ENCODE data around the gene CREBRF.

CREBRF gene

GRCh38 chr5:173047838-173048105 is 8.4 kb upstream of the CREBRF start:
- Histone ChIP-seq H3K14ac (ENCODE audit: low read length) (no peak overlapping the region), H3K27me3 (ENCODE audit: control insufficient read depth in 3 of 3, insufficient read depth in 3 of 3, low read depth in 1 of 3, low read length in 3 of 3) (peaks cover 0 to 3% (median 2%) of the 10 kb centered on the region in 3 experiments), H3K36me3 (replicated peaks in 1 of 2; ENCODE audit: control insufficient read depth in 2 of 2, insufficient read depth in 2 of 2, low read length in 2 of 2) (no peaks in the 10 kb centered on the region), H3K4me2 (ENCODE audit: insufficient read depth, low read length, poor library complexity, severe bottlenecking) (no peak overlapping the region), H3K18ac (ENCODE audit: low read length) (no peak overlapping the region), H3K79me1 (ENCODE audit: low read depth, low read length) (no peaks in the 10 kb centered on the region), H2BK15ac (ENCODE audit: low read length) (no peak overlapping the region), H3K9me3 (replicated peaks in 1 of 2; ENCODE audit: control insufficient read depth in 2 of 2, insufficient read depth in 1 of 2, low read depth in 1 of 2, low read length in 2 of 2) (no peaks in the 10 kb centered on the region), H3K4ac (ENCODE audit: low read length) (no peak overlapping the region), H2BK12ac (ENCODE audit: low read length) (no peak overlapping the region), H3K9ac (ENCODE audit: low read depth, low read length, poor library complexity) (no peak overlapping the region), H2AFZ (ENCODE audit: low read length) (no peak overlapping the region), H2BK120ac (ENCODE audit: low read depth, low read length) (no peak overlapping the region), H3K4me1 (ENCODE audit: control insufficient read depth in 2 of 2, insufficient read depth in 1 of 2, low read depth in 1 of 2, low read length in 2 of 2) (peaks cover 0 to 2% of the 10 kb centered on the region in 2 donors), H3K27ac (replicated peaks; ENCODE audit: low read length) (no peak overlapping the region), H4K91ac (ENCODE audit: low read depth, low read length, poor library complexity) (no peak overlapping the region), H2AK5ac (ENCODE audit: low read depth, low read length) (no peak overlapping the region), H3K23ac (ENCODE audit: low read depth, low read length, poor library complexity) (no peak overlapping the region), H4K8ac (ENCODE audit: low read depth, low read length) (no peak overlapping the region), H2BK5ac (ENCODE audit: low read length) (no peak overlapping the region), H3K4me3 (ENCODE audit: low read length in 2 of 2) (no peak overlapping the region)
- WGBS, 2 donors (ENCODE audit: extremely low coverage in 2 of 2, insufficient read length in 2 of 2, insufficient replicate concordance in 1 of 2) = no CpG with 5 or more reads among the region's 6 CpGs
- no peak for DNase-seq (ENCODE audit: low spot score)

GRCh38 chr5:173050791-173051190 is 5.4 kb upstream of the CREBRF start:
- Histone ChIP-seq H3K27ac (replicated peaks; ENCODE audit: low read length) (no peak overlapping the region), H3K4ac (ENCODE audit: low read length) (no peak overlapping the region), H3K4me3 (ENCODE audit: low read length in 2 of 2) (no peak overlapping the region), H3K27me3 (ENCODE audit: control insufficient read depth in 3 of 3, insufficient read depth in 3 of 3, low read depth in 1 of 3, low read length in 3 of 3) (peaks cover 0 to 4% (median 2%) of the 10 kb centered on the region in 3 experiments), H4K91ac (ENCODE audit: low read depth, low read length, poor library complexity) (no peak overlapping the region), H2AFZ (ENCODE audit: low read length) (no peak overlapping the region), H2BK15ac (ENCODE audit: low read length) (no peak overlapping the region), H3K18ac (ENCODE audit: low read length) (no peak overlapping the region), H3K4me1 (ENCODE audit: control insufficient read depth in 2 of 2, insufficient read depth in 1 of 2, low read depth in 1 of 2, low read length in 2 of 2) (peaks cover 0 to 2% of the 10 kb centered on the region in 2 donors), H3K23ac (ENCODE audit: low read depth, low read length, poor library complexity) (no peak overlapping the region), H3K79me1 (ENCODE audit: low read depth, low read length) (no peaks in the 10 kb centered on the region), H2BK5ac (ENCODE audit: low read length) (no peak overlapping the region), H4K8ac (ENCODE audit: low read depth, low read length) (no peak overlapping the region), H2BK120ac (ENCODE audit: low read depth, low read length) (no peak overlapping the region), H3K14ac (ENCODE audit: low read length) (no peak overlapping the region), H3K9ac (ENCODE audit: low read depth, low read length, poor library complexity) (no peak overlapping the region), H2BK12ac (ENCODE audit: low read length) (no peak overlapping the region), H3K4me2 (ENCODE audit: insufficient read depth, low read length, poor library complexity, severe bottlenecking) (no peak overlapping the region), H3K36me3 (replicated peaks in 1 of 2; ENCODE audit: control insufficient read depth in 2 of 2, insufficient read depth in 2 of 2, low read length in 2 of 2) (no peaks in the 10 kb centered on the region), H3K9me3 (replicated peaks in 1 of 2; ENCODE audit: control insufficient read depth in 2 of 2, insufficient read depth in 1 of 2, low read depth in 1 of 2, low read length in 2 of 2) (no peaks in the 10 kb centered on the region), H2AK5ac (ENCODE audit: low read depth, low read length) (no peak overlapping the region)
- no peak for DNase-seq (ENCODE audit: low spot score)
- no CpG with 5 or more reads among the region's 2 CpGs for WGBS, 2 donors (ENCODE audit: extremely low coverage in 2 of 2, insufficient read length in 2 of 2, insufficient replicate concordance in 1 of 2)

- no peaks in the 10 kb centered on the region for H3K36me3 ChIP-seq (replicated peaks in 1 of 2; ENCODE audit: control insufficient read depth in 2 of 2, insufficient read depth in 2 of 2, low read length in 2 of 2)
- no peak for DNase-seq (ENCODE audit: low spot score)
- H3K27ac ChIP-seq (replicated peaks; ENCODE audit: low read length) = no peak overlapping the region
- H3K9ac ChIP-seq (ENCODE audit: low read depth, low read length, poor library complexity) = no peak overlapping the region
- no peak overlapping the region for H3K4ac ChIP-seq (ENCODE audit: low read length)
- H3K9me3 ChIP-seq (replicated peaks in 1 of 2; ENCODE audit: control insufficient read depth in 2 of 2, insufficient read depth in 1 of 2, low read depth in 1 of 2, low read length in 2 of 2) = no peaks in the 10 kb centered on the region
- H2AFZ ChIP-seq (ENCODE audit: low read length) = no peak overlapping the region
- no peak overlapping the region for H4K91ac ChIP-seq (ENCODE audit: low read depth, low read length, poor library complexity)
- H4K8ac ChIP-seq (ENCODE audit: low read depth, low read length) = no peak overlapping the region
- H3K23ac ChIP-seq (ENCODE audit: low read depth, low read length, poor library complexity) = no peak overlapping the region
- peaks cover 0 to 2% of the 10 kb centered on the region in 2 donors for H3K4me1 ChIP-seq (ENCODE audit: control insufficient read depth in 2 of 2, insufficient read depth in 1 of 2, low read depth in 1 of 2, low read length in 2 of 2)
- H3K18ac ChIP-seq (ENCODE audit: low read length) = no peak overlapping the region
- no peak overlapping the region for H2BK12ac ChIP-seq (ENCODE audit: low read length)
- peaks cover 0 to 4% (median 2%) of the 10 kb centered on the region in 3 experiments for H3K27me3 ChIP-seq (ENCODE audit: control insufficient read depth in 3 of 3, insufficient read depth in 3 of 3, low read depth in 1 of 3, low read length in 3 of 3)
- H3K14ac ChIP-seq (ENCODE audit: low read length) = no peak overlapping the region
- H2AK5ac ChIP-seq (ENCODE audit: low read depth, low read length) = no peak overlapping the region
- WGBS, 2 donors (ENCODE audit: extremely low coverage in 2 of 2, insufficient read length in 2 of 2, insufficient replicate concordance in 1 of 2) = no CpG with 5 or more reads among the region's 5 CpGs
- H2BK5ac ChIP-seq (ENCODE audit: low read length) = no peak overlapping the region
- no peak overlapping the region for H2BK15ac ChIP-seq (ENCODE audit: low read length)
- no peak overlapping the region for H2BK120ac ChIP-seq (ENCODE audit: low read depth, low read length)
- no peak overlapping the region for H3K4me3 ChIP-seq (ENCODE audit: low read length in 2 of 2)
- H3K4me2 ChIP-seq (ENCODE audit: insufficient read depth, low read length, poor library complexity, severe bottlenecking) = no peak overlapping the region
- no peaks in the 10 kb centered on the region for H3K79me1 ChIP-seq (ENCODE audit: low read depth, low read length)
Observed at GRCh38 chr5:173051746-173052145, 4.4 kb upstream of the CREBRF start.

DNA sequence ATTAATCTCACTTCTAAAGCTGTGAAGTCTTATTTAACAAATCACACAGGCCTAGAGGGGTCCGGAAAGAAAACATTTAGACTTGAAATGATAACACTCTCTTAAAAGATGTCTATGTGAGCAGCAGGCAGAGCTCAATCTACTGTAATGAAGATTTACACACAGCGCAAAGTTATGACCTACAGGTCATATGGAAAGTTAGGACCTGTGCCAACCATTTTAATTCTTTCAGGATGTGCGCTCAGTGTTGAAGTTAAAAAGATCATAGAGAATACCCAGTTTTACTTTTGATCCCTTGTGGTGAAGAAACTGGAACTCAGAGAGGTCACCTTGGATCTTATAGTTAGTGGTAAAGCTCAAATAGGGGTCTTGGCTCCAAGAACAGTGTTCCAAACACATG is 3.1 kb upstream of the CREBRF start:
- Histone ChIP-seq H3K9me3 (replicated peaks in 1 of 2; ENCODE audit: control insufficient read depth in 2 of 2, insufficient read depth in 1 of 2, low read depth in 1 of 2, low read length in 2 of 2) (no peaks in the 10 kb centered on the region), H4K91ac (ENCODE audit: low read depth, low read length, poor library complexity) (no peak overlapping the region), H3K18ac (ENCODE audit: low read length) (no peak overlapping the region), H3K9ac (ENCODE audit: low read depth, low read length, poor library complexity) (no peak overlapping the region), H3K4me3 (ENCODE audit: low read length in 2 of 2) (no peak overlapping the region), H2AK5ac (ENCODE audit: low read depth, low read length) (no peak overlapping the region), H3K27me3 (ENCODE audit: control insufficient read depth in 3 of 3, insufficient read depth in 3 of 3, low read depth in 1 of 3, low read length in 3 of 3) (peaks cover 0 to 4% (median 2%) of the 10 kb centered on the region in 3 experiments), H3K4me2 (ENCODE audit: insufficient read depth, low read length, poor library complexity, severe bottlenecking) (no peak overlapping the region), H2BK120ac (ENCODE audit: low read depth, low read length) (no peak overlapping the region), H2AFZ (ENCODE audit: low read length) (no peak overlapping the region), H2BK12ac (ENCODE audit: low read length) (no peak overlapping the region), H3K23ac (ENCODE audit: low read depth, low read length, poor library complexity) (no peak overlapping the region), H4K8ac (ENCODE audit: low read depth, low read length) (no peak overlapping the region), H3K27ac (replicated peaks; ENCODE audit: low read length) (no peak overlapping the region), H3K14ac (ENCODE audit: low read length) (no peak overlapping the region), H3K79me1 (ENCODE audit: low read depth, low read length) (no peaks in the 10 kb centered on the region), H2BK5ac (ENCODE audit: low read length) (no peak overlapping the region), H3K4me1 (ENCODE audit: control insufficient read depth in 2 of 2, insufficient read depth in 1 of 2, low read depth in 1 of 2, low read length in 2 of 2) (peaks cover under 1 to 2% of the 10 kb centered on the region in 2 donors), H3K4ac (ENCODE audit: low read length) (no peak overlapping the region), H2BK15ac (ENCODE audit: low read length) (no peak overlapping the region), H3K36me3 (replicated peaks in 1 of 2; ENCODE audit: control insufficient read depth in 2 of 2, insufficient read depth in 2 of 2, low read length in 2 of 2) (no peaks in the 10 kb centered on the region)
- no peak for DNase-seq (ENCODE audit: low spot score)
- WGBS, 2 donors (ENCODE audit: extremely low coverage in 2 of 2, insufficient read length in 2 of 2, insufficient replicate concordance in 1 of 2) = no CpG with 5 or more reads among the region's 3 CpGs
